Lower lobe of right lung (tissue), 2 donors: Measurements from ENCODE around the gene PMVK. TPM values are rescaled to one million over a fixed set of nuclear protein-coding genes. Genes with fewer than 3 reads are reported as not detected.

Experiments
- ATAC-seq, 2 donors: fragments of 200-7000 bp; cut with Tn5 transposase; one replicate each; pipeline ENCODE4 v1.9.1; 2020 to 2022; ENCODE audit warnings: mild to moderate bottlenecking in 2 of 2, moderate library complexity in 2 of 2
- DNase-seq: peaks from one replicate; pipeline ENCODE4 v3.0.0-alpha.2; 2020
- H3K27ac ChIP-seq: fragments of 200-600 bp; one replicate; pipeline ENCODE4 v1.8.0; 2022
- H3K27me3 ChIP-seq: fragments of 200-600 bp; one replicate; pipeline ENCODE4 v1.8.0; 2022; ENCODE audit warnings: low read depth
- H3K36me3 ChIP-seq: fragments of 200-600 bp; one replicate; pipeline ENCODE4 v1.8.0; 2022; ENCODE audit warnings: mild to moderate bottlenecking
- H3K4me1 ChIP-seq: fragments of 200-600 bp; one replicate; pipeline ENCODE4 v1.8.0; 2022
- H3K4me3 ChIP-seq: fragments of 200-600 bp; one replicate; pipeline ENCODE4 v1.8.0; 2022; ENCODE audit warnings: mild to moderate bottlenecking
- H3K9me3 ChIP-seq: fragments of 200-600 bp; one replicate; pipeline ENCODE4 v1.8.0; 2022
- intact Hi-C: fragments of 100-400 bp; cut with DNase I; formaldehyde crosslinking; loops from one replicate; pipeline ENCODE4 v1.11.0; 2022
- total RNA-seq: library from RNA; stranded (reverse); fragmentation: NEBNext Ultra II Directional; extraction: Animal tissue kit (Norgen Biotek cat#: 25700); gene quantifications from one replicate; pipeline ENCODE4 v1.2.1, GENCODE V29; 2021
- TF ChIP-seq, protein P1 (sequence below): fragments of 200-600 bp; IDR thresholded peaks from one replicate; pipeline ENCODE4 v1.8.0; 2022; ENCODE audit warnings: antibody characterized with exemption, mild to moderate bottlenecking
- donor health status: DM: no; HTN: yes; CAD: no; lungs with severe emphysema.

The PMVK gene
- total RNA-seq, 1 donor from 2014 or later, result 34.1 TPM

DNA sequence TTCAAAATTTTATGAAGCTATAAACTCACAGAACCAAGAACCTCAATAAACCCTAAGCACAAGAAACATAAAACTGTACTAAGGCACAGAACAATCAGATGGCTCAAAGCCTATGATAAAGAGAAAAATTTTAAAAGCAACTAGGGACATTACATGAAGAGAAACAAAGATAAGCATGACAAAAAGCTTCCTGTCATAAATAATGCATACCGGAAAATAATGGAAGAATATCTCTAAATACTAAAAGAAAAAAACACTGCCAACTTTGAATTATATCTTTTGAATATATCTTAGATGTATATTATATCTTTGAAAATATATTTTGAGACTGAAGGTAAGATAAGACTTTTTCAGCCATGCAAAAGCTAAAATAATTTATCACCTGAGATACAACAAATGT is 45.1 kb downstream of the PMVK start:
- H3K4me3 ChIP-seq, result no peak overlapping the region
- no peaks in the 10 kb centered on the region for H3K9me3 ChIP-seq
- no peak overlapping the region for H3K27ac ChIP-seq
- no peaks in the 10 kb centered on the region for H3K4me1 ChIP-seq
- DNase-seq (no peak), ATAC-seq (no peak)
- H3K27me3 ChIP-seq, result no peaks in the 10 kb centered on the region
- intact Hi-C loops, result no loop called here
- TF ChIP-seq, protein P1, sequence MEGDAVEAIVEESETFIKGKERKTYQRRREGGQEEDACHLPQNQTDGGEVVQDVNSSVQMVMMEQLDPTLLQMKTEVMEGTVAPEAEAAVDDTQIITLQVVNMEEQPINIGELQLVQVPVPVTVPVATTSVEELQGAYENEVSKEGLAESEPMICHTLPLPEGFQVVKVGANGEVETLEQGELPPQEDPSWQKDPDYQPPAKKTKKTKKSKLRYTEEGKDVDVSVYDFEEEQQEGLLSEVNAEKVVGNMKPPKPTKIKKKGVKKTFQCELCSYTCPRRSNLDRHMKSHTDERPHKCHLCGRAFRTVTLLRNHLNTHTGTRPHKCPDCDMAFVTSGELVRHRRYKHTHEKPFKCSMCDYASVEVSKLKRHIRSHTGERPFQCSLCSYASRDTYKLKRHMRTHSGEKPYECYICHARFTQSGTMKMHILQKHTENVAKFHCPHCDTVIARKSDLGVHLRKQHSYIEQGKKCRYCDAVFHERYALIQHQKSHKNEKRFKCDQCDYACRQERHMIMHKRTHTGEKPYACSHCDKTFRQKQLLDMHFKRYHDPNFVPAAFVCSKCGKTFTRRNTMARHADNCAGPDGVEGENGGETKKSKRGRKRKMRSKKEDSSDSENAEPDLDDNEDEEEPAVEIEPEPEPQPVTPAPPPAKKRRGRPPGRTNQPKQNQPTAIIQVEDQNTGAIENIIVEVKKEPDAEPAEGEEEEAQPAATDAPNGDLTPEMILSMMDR, result no peak
- H3K36me3 ChIP-seq, result no peaks in the 10 kb centered on the region

GRCh38 chr1:154888757-154889156 is 47.8 kb downstream of the PMVK start:
- DNase-seq (no peak), ATAC-seq (no peak)
- no peaks in the 10 kb centered on the region for H3K9me3 ChIP-seq
- H3K27ac ChIP-seq, result no peak overlapping the region
- H3K27me3 ChIP-seq, result no peaks in the 10 kb centered on the region
- no peaks in the 10 kb centered on the region for H3K36me3 ChIP-seq
- H3K4me1 ChIP-seq, result peaks cover 7% of the 10 kb centered on the region
- H3K4me3 ChIP-seq, result no peak overlapping the region
- TF ChIP-seq, protein P1, result no peak
- intact Hi-C loops, result no loop called here

- no peak for DNase-seq
- intact Hi-C loops, result no loop called here
- Histone ChIP-seq H3K4me3 (no peak overlapping the region), H3K4me1 (peaks cover 8% of the 10 kb centered on the region), H3K9me3 (no peaks in the 10 kb centered on the region), H3K36me3 (no peaks in the 10 kb centered on the region), H3K27me3 (no peaks in the 10 kb centered on the region), H3K27ac (no peak overlapping the region)
- TF ChIP-seq, protein P1, result no peak
- ATAC-seq, result no peak
Measured at GRCh38 chr1:154886281-154887015, 50.1 kb downstream of the PMVK start.

- TF ChIP-seq, protein P1, result no peak
- H3K9me3 ChIP-seq, result no peaks in the 10 kb centered on the region
- H3K4me3 ChIP-seq, result no peak overlapping the region
- H3K36me3 ChIP-seq, result no peaks in the 10 kb centered on the region
- no peaks in the 10 kb centered on the region for H3K27me3 ChIP-seq
- intact Hi-C loops, result no loop called here
- H3K4me1 ChIP-seq, result peaks cover 8% of the 10 kb centered on the region
- no peak overlapping the region for H3K27ac ChIP-seq
- no peak for ATAC-seq
- DNase-seq, result no peak
Measured at GRCh38 chr1:154884869-154885701, 51.4 kb downstream of the PMVK start.

GRCh38 chr1:154883919-154884868 is 52.3 kb downstream of the PMVK start:
- ATAC-seq (peak in 1 of 2 donors; percentile 30), DNase-seq (no peak)
- intact Hi-C loops, result no loop called here
- no peaks in the 10 kb centered on the region for H3K36me3 ChIP-seq
- no peaks in the 10 kb centered on the region for H3K27me3 ChIP-seq
- peaks cover 8% of the 10 kb centered on the region for H3K4me1 ChIP-seq
- TF ChIP-seq, protein P1, result no peak
- H3K9me3 ChIP-seq, result no peaks in the 10 kb centered on the region
- no peak overlapping the region for H3K27ac ChIP-seq
- H3K4me3 ChIP-seq, result no peak overlapping the region
